Esophagus muscularis mucosa (tissue), 4 donors: ENCODE data around the gene KRT222.

Experiments used
- EP300 ChIP-seq: sonication (generic); formaldehyde crosslinking; IDR thresholded peaks from one replicate; pipeline ENCODE4 v1.6.1; 2017; ENCODE audit warnings: antibody characterized with exemption
- POLR2A ChIP-seq: fragments of 450-650 bp; IDR thresholded peaks from one replicate; pipeline ENCODE4 v1.6.1; 2017; ENCODE audit warnings: antibody characterized with exemption, moderate library complexity, mild to moderate bottlenecking, low read depth
- POLR2AphosphoS5 ChIP-seq, 2 donors: sonication (generic); formaldehyde crosslinking; IDR thresholded peaks; one replicate each; pipeline ENCODE4 v1.6.1; 2017; ENCODE audit warnings: antibody characterized with exemption in 2 of 2
- TF ChIP-seq, protein P1 (sequence below), 3 experiments: fragments of 200-600 bp in 2 of 3; fragments of 450-650 bp in 1 of 3; sonication (generic) in 2 of 3; IDR thresholded peaks; one replicate each; pipeline ENCODE4 v1.5.1; 2017 to 2019; ENCODE audit warnings: antibody characterized with exemption in 3 of 3, mild to moderate bottlenecking in 2 of 3, moderate library complexity in 1 of 3

DNA sequence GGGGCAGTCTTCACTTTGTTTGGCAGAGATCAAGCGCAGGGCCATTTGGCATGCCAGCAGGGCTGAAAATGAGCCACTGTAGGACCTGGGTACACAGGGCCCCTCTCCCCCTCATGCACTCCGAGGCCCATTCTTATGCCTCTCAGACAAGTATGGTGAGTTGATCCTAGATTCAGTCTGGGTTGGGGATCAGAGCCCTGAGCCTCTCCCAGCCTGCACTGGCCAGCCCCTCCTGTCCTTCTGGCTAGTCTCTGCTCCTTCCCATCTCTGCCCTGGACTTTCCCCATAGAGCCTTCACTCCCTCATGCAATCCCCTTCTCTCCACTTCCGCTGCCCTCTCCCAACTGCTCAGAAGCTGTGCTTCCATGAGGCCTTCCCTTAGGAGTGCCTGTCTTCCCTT is 48.4 kb downstream of the KRT222 start:
- TF ChIP-seq, protein P1, sequence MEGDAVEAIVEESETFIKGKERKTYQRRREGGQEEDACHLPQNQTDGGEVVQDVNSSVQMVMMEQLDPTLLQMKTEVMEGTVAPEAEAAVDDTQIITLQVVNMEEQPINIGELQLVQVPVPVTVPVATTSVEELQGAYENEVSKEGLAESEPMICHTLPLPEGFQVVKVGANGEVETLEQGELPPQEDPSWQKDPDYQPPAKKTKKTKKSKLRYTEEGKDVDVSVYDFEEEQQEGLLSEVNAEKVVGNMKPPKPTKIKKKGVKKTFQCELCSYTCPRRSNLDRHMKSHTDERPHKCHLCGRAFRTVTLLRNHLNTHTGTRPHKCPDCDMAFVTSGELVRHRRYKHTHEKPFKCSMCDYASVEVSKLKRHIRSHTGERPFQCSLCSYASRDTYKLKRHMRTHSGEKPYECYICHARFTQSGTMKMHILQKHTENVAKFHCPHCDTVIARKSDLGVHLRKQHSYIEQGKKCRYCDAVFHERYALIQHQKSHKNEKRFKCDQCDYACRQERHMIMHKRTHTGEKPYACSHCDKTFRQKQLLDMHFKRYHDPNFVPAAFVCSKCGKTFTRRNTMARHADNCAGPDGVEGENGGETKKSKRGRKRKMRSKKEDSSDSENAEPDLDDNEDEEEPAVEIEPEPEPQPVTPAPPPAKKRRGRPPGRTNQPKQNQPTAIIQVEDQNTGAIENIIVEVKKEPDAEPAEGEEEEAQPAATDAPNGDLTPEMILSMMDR (IDR thresholded peaks at IDR 0.05), result no peak
- TF ChIP-seq POLR2A (no peak), EP300 (no peak), POLR2AphosphoS5 (IDR thresholded peaks at IDR 0.05) (no peak)
